Cardiac fibroblast (primary cell): ENCODE measurements around the gene TMCC1.
A peak's percentile ranks its signal among the peaks of the same experiment; 100 is the strongest.
"Not testable (repeated sequence)": the region's sequence is repeated elsewhere in the genome, so short reads cannot be mapped to it uniquely, and the experiment has no call there.

Experiments
- DNase-seq, 2 donors: peaks; one replicate each; pipeline versions ENCODE4 v3.0.0 to v3.0.0-alpha.2; 2010; ENCODE audit warnings: low read depth in 2 of 2
- H3K4me3 ChIP-seq, 2 donors: replicated peaks in 1 of 2; 1 replicate in 1 of 2; 2 replicates in 1 of 2; pipeline ENCODE4 v1.5.1; 2011; ENCODE audit warnings: low read depth in 2 of 2, low read length in 2 of 2, mild to moderate bottlenecking in 2 of 2, moderate library complexity in 1 of 2
- TF ChIP-seq, protein P1 (sequence below): IDR thresholded peaks from one replicate; pipeline ENCODE4 v1.5.1; 2011; ENCODE audit warnings: low read depth, mild to moderate bottlenecking, low read length, inconsistent platforms

TMCC1 gene

DNA sequence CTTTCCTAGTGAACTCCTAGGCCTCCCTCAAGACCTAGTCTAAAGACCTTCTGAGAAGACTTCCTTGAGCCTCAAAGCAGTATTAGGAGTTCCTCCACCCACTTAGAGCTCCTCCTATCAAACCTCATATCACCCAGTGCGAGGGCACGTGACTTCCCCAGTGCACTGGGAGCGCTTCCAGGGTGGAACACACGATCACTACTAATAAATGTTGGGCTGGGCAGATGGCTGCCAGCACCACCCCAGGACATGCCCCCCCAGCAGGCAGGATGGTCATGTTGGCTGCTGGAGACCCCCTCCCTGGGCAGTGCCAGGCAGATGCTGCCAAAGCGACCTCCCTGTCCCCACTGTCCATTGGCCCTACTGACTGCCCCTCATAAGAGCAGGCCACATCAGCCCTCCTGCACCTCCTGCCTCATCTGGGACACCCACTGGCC lies 278.6 kb downstream of the TMCC1 start:
- TF ChIP-seq, protein P1, sequence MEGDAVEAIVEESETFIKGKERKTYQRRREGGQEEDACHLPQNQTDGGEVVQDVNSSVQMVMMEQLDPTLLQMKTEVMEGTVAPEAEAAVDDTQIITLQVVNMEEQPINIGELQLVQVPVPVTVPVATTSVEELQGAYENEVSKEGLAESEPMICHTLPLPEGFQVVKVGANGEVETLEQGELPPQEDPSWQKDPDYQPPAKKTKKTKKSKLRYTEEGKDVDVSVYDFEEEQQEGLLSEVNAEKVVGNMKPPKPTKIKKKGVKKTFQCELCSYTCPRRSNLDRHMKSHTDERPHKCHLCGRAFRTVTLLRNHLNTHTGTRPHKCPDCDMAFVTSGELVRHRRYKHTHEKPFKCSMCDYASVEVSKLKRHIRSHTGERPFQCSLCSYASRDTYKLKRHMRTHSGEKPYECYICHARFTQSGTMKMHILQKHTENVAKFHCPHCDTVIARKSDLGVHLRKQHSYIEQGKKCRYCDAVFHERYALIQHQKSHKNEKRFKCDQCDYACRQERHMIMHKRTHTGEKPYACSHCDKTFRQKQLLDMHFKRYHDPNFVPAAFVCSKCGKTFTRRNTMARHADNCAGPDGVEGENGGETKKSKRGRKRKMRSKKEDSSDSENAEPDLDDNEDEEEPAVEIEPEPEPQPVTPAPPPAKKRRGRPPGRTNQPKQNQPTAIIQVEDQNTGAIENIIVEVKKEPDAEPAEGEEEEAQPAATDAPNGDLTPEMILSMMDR: no peak
- peak in 1 of 2 donors; percentile 68 for DNase-seq
- H3K4me3 ChIP-seq: no peak overlapping the region

DNA sequence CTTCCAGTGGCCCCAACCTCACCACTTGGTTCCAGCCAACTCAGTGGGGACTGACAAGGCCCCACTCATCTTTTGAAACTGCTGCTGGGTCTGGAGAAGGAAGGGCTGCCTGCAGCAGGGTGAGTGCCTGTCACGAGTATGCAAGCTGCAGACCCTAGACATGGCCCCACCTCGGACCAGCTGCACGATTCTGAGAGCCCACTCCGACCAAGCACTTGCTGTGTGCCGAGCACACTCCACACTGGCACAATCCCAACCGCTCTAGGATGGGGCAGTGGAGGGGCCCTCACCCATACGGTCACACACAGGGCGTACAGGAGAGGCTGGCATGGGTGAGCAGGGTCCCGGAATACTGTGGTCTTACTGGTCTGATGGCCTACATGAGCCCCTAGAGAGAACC lies 279.1 kb downstream of the TMCC1 start:
- TF ChIP-seq, protein P1: no peak
- no peak for DNase-seq
- H3K4me3 ChIP-seq: no peak overlapping the region

DNA sequence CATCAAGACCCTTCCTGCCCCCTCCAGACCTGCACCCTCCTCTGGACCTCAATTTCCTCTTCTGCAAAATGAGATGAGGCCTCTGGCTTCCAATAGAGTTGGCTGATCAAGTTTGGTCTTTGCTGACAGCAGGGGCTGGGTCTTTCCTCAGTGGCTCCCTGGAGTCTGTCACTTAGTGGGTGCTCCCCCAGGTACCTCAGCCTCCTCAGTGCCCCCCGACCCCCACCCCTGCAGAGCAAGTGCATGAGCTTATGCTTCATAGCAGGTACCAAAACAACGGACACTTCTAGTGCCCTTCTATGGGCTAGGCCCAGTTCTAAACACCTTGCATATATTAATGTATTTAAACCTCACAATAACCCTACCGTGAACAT lies 280.2 kb downstream of the TMCC1 start:
- DNase-seq: no peak
- no peak overlapping the region for H3K4me3 ChIP-seq
- TF ChIP-seq, protein P1: no peak

DNA sequence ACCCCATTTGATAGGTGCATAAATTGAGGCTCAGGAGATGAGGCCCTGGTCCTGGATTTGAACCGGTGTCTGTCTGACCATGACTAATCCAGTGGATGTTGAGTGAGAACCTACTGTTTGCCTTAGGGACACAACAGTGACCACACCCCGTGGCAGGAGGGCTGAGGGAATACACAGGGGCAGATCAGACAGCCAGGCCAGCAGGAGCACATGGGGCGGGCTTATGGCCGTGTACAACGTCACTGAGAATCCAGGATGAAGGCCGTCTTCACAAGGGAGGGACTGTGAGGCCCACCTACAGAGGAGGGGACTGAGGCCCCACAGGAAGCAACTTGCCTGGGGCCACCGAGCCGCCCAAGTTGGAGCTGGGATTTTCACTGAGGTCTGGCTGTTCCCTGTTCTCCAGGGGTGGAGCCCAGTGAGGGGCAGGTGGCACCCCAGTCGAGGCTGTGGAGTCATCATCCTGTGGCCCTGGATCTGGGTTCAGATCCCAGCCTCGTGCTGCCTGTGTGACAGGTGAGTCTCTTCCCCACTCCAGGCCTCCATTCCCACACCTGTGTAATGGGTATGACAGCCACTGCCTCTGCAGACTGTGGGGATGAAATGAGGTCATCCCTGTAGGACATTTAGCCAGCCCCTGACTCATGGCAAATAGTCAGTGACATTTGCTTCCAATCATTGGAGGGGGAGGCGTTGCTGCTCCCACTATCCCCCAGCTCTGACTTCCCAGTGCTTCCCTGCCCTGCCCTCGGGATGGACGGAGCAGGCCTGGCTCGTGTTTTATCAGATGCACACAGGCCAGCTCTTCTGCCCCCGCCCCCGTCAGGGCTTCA lies 280.8 kb downstream of the TMCC1 start:
- TF ChIP-seq, protein P1: no peak
- no peak overlapping the region for H3K4me3 ChIP-seq
- peak in 1 of 2 donors; percentile 78 for DNase-seq

DNA sequence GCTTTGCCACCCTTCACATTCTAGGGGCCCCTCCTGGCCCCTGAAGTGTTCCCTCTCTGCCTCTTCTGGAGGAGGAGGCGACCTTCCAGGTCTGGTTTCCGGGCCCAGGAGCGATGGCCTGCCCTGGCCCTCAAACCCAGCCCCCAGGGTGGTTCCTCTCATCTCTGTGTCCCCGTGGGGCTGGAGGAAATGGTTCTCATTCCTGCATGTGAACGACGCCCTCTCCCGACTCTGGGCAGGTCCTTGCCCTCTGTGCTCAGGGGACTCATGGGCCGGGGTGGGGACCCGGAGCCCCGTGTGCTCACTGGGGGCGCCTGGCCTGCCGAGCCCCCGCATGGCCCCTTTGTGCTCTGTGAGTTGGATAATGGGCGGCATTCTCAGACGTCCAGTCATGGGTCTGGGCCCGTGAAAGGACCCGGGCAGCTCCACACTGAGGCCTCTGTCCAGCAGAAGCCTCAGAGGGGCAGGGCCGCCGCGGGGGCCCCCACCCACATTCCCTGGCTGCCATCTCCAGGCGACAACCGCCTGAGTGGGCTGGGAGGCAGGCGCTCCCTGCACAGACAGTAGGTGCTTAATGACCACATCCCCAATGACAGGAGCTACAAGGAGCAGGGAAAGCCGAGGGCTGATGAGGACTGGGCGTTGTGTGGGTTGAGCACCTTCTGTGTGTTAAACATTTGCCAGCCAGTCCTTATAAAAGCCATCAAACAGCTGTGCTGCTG lies 281.5 kb downstream of the TMCC1 start:
- H3K4me3 ChIP-seq: no peak overlapping the region
- peak; percentile 54 to 87 for DNase-seq
- TF ChIP-seq, protein P1: no peak

DNA sequence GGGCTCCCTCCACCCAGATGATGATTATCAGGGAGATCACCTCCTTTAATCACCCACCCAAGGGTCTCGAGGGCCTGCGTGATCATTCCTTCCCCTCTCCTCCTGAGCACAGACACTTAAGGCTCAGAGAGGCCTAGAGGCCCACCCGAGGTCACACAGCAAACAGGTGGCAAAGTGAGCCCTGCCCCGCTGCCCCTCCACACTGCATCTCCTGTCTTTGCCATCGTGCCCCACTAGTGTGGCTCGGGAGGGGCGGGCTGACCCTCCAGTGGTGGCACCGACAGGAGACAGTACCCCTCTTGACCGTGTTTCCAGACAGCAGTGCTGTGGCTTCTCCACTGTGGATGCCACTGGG lies 282.1 kb downstream of the TMCC1 start:
- DNase-seq: no peak
- TF ChIP-seq, protein P1: no peak
- H3K4me3 ChIP-seq: no peak overlapping the region

DNA sequence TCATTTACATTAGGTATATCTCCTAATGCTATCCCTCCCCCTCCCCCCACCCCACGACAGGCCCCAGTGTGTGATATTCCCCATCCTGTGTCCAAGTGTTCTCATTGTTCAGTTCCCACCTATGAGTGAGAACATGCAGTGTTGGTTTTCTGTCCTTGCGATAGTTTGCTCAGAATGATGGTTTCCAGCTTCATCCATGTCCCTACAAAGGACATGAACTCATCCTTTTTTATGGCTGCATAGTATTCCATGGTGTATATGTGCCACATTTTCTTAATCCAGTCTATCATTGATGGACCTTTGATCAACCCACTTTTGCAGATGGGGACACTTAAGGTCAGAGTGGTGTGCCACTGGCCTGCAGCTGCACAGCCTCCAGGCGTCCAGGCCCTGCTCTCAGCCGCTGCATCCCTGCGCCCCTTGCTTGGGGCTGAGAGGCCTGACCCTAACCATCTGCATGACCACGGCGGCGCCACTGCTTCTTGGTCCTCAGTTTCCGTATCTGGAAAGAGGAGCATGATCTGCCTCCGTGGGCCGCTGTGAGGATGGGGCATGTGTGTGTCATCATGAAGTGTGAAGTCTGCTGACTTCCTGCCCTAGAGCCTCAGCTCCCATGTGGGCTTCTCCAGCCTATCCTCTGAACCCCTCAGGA lies 282.6 kb downstream of the TMCC1 start:
- DNase-seq, H3K4me3 ChIP-seq: not testable (repeated sequence)
